NT2/D1 (cell line): ENCODE data around the gene UAP1.

Experiments used
- YY1 ChIP-seq: IDR thresholded peaks from 2 replicates; pipeline ENCODE4 v1.6.1; 2011; ENCODE audit not compliant: insufficient read length, insufficient read depth
- ZNF274 ChIP-seq: IDR thresholded peaks from 2 replicates; pipeline ENCODE4 v1.6.1; 2011; ENCODE audit warnings: mild to moderate bottlenecking, low read depth, low read length

DNA sequence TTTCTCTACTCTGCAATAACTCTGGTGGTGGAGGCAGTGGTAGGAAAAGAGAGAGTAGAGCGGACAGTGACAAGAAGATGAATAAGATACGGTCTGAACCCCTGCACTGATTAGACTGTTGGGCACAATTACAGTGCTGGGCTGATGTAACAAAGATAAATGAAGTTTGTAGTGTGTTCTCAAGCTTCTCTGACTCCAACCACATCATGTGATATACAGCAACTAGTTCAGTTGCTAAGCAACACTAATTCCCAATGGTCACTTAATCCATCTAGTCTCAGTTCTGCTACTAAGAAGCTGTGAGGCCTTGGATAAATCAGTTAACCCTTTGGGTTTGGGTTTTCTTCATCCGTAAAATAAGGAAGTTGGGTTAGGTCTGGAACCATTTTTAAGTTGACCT is 88.1 kb downstream of the UAP1 start:
- TF ChIP-seq YY1 (no peak), ZNF274 (no peak)
